GM13977 (cell line): ENCODE measurements around the gene THNSL1.

Experiments used
- DNase-seq: peaks from one replicate; pipeline ENCODE4 v3.0.0; 2012; ENCODE audit warnings: low spot score
- CTCF ChIP-seq: IDR thresholded peaks from 2 replicates; pipeline ENCODE4 v1.5.1; 2012; ENCODE audit warnings: mild to moderate bottlenecking, control low read depth; ENCODE audit not compliant: insufficient read depth; ENCODE audit errors: extremely low read depth, missing control alignments
- in situ Hi-C: fragments of 300-500 bp; cut with MboI; formaldehyde crosslinking; loops from one replicate; pipeline ENCODE4 v1.12.0; 2022; ENCODE audit warnings: low sequenced_read_pairs, low pct_unique_long_range_greater_than_20kb, mixed read lengths, inconsistent platforms; ENCODE audit not compliant: unreplicated experiment

The THNSL1 gene

GRCh38 chr10:24984906-24985305 lies 31.5 kb upstream of the THNSL1 start:
- DNase-seq = no peak
- TF ChIP-seq CTCF = no peak
- in situ Hi-C loops = no loop called here

- DNase-seq = no peak
- in situ Hi-C loops = no loop called here
- TF ChIP-seq CTCF = no peak
These were observed 27.4 kb upstream of the THNSL1 start for GRCh38 chr10:24988831-24989640.

DNA sequence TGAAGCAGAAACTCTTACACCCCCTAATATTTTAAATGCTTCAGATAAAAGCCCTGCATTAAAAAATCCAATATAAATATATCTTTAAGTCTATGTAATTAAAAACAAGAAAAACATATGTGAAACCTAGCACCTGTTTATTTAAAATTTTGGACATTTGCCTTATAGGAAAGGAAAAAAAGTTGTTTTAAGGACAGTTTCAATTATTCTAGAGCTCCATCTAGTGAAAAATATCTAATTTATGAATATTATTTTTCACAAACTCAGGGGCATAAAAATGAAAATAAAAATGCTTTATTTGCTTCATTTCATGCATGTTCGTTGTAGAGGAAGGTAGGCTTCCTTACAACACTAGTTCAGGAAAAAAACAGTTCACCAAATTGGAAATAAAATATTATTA lies 26.5 kb upstream of the THNSL1 start:
- in situ Hi-C loops = no loop called here

DNA sequence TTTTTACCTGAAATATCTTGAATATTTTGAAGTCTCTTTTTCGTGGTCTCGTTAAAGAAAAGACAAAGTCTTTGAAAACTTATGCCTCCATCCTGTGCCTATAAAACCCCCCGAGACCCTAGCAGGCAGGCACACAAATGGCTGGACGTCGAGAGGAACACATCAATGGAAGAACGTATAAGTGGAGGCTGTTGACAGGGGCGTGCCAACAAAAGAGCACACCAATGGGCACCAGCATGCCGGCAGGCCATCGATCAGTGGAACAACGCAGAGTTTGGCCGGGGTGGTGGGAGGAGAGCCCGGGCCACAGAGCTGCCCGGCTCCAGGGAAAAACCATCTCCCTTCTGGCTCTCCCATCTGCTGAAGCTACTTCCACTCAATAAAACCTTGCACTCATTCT lies 25.1 kb upstream of the THNSL1 start:
- in situ Hi-C loops = no loop called here
- no peak for DNase-seq
- TF ChIP-seq CTCF = no peak

More for the DNA sequence above, 26.5 kb upstream of the THNSL1 start:
- no peak for DNase-seq
- no peak for TF ChIP-seq CTCF

DNA sequence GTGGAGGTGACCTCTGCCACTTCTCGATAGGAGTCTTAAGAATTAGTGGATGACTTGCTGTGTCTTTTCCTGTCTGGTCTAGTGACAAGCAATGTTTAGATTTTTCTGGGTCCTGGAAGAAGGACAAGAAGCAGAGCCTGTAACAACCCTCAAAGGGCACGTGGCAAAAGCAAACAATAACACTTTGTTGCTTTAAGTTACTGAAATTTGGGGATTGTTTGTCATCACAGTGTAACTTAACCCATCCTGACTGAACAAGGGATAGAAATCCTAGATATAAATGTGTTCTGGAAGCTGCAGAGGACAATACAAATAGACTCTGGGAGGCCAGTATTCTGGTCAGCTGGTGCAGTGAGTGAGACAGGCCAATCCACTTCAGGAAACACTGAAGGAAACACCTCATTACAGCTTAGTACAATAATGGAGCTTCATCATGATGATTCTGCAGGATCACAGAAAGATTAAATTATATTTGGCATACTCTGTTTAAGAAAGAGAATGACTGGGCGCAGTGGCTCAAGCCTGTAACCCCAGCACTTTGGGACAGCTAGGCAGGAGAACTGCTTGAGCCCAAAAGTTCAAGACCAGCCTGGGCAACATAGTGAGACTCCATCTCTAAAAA lies 23.8 kb upstream of the THNSL1 start:
- in situ Hi-C loops = no loop called here
- no peak for DNase-seq
- TF ChIP-seq CTCF = no peak

DNA sequence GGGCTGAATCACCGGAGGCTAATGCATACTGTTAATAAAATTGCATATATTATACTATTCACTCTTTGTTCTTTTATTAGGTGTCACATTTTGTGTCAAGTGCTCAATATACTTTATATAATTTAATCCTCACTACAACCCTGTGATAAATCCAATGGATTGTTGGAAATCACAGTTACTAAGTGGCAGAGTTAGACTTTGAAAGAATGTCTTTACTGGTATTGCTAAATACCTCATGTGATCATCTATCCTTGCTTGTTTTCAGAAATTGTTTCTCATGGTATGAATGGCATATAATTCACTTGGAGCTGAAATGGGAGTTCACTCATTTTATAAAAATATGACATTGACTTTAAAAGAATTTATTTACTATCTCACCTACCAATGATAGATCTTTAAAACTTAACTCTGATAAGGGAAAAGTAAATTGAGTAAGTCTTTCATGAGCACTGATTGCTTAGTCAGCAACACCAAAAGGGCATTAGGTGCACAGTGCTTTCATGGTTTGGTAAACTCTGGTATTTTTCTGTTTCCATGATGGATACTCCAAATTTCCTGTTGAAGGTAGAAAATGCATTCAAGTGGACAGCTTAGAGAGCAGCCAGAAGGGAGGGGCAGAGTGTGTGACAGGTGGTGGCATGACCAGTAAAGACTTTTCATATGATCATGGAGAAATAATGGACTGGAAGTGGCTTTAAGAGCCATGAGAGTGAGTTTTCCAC lies 23.0 kb upstream of the THNSL1 start:
- no peak for TF ChIP-seq CTCF
- DNase-seq = no peak
- in situ Hi-C loops = no loop called here
